Measurements from ENCODE around the gene RAVER1. TPM values are rescaled to one million over a fixed set of nuclear protein-coding genes. Genes with fewer than 3 reads are reported as not detected.

Gene RAVER1
- total and polyA plus RNA-seq, 9 of the 15 experiments (the other 6 are each of a cell fraction or from before 2014, with no cell fraction given) = 0.06 to 113 (median 7.0) TPM

DNA sequence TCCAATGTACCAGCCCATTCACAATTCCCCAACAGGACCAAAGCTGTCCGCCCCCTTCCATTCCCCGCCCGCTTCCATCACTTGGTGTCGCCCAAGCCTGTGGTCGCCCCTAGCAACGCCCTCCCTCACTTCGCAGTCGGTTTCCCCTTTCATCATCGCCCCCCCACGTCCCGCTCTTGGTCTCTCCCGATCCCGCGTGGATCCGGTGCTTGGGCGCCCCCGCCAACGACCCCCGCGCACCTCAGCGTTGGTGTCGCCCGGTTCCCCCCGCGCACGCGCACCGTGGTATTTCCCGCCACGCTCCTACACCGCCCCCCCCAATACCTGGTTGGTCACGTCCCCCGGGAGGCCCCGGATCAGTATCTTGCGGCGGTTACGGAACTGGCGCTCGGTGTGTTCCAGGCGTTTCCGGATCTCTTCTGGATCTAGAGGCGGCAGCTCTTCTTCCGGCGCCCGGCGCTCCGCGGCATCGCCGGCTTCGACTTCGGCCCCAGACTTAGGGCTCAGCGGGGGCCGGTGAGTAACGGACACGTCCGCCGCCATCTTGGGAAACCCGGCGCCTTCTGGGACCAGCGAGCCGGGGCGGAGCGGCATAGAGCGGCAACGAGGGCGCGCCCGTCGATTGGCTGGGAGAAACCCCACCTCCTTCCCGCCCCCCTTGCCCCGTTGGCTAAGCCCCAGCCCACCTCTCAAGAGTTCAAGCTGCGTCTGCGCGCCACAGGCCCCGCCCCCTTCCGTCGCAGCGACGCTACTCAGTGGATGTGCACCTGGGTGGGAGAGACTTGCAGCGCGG is at the start of gene RAVER1 (continued):
- TF ChIP-seq, protein P1, sequence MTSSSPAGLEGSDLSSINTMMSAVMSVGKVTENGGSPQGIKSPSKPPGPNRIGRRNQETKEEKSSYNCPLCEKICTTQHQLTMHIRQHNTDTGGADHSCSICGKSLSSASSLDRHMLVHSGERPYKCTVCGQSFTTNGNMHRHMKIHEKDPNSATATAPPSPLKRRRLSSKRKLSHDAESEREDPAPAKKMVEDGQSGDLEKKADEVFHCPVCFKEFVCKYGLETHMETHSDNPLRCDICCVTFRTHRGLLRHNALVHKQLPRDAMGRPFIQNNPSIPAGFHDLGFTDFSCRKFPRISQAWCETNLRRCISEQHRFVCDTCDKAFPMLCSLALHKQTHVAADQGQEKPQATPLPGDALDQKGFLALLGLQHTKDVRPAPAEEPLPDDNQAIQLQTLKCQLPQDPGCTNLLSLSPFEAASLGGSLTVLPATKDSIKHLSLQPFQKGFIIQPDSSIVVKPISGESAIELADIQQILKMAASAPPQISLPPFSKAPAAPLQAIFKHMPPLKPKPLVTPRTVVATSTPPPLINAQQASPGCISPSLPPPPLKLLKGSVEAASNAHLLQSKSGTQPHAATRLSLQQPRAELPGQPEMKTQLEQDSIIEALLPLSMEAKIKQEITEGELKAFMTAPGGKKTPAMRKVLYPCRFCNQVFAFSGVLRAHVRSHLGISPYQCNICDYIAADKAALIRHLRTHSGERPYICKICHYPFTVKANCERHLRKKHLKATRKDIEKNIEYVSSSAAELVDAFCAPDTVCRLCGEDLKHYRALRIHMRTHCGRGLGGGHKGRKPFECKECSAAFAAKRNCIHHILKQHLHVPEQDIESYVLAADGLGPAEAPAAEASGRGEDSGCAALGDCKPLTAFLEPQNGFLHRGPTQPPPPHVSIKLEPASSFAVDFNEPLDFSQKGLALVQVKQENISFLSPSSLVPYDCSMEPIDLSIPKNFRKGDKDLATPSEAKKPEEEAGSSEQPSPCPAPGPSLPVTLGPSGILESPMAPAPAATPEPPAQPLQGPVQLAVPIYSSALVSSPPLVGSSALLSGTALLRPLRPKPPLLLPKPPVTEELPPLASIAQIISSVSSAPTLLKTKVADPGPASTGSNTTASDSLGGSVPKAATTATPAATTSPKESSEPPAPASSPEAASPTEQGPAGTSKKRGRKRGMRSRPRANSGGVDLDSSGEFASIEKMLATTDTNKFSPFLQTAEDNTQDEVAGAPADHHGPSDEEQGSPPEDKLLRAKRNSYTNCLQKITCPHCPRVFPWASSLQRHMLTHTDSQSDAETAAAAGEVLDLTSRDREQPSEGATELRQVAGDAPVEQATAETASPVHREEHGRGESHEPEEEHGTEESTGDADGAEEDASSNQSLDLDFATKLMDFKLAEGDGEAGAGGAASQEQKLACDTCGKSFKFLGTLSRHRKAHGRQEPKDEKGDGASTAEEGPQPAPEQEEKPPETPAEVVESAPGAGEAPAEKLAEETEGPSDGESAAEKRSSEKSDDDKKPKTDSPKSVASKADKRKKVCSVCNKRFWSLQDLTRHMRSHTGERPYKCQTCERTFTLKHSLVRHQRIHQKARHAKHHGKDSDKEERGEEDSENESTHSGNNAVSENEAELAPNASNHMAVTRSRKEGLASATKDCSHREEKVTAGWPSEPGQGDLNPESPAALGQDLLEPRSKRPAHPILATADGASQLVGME (CRISPR knock-in tag; IDR thresholded peaks at IDR 0.05) = no peak
- no peak for TF ChIP-seq ZNF146 (CRISPR knock-in tag; IDR thresholded peaks at IDR 0.05; ENCODE audit: unreplicated experiment)
- TF ChIP-seq, protein P2, sequence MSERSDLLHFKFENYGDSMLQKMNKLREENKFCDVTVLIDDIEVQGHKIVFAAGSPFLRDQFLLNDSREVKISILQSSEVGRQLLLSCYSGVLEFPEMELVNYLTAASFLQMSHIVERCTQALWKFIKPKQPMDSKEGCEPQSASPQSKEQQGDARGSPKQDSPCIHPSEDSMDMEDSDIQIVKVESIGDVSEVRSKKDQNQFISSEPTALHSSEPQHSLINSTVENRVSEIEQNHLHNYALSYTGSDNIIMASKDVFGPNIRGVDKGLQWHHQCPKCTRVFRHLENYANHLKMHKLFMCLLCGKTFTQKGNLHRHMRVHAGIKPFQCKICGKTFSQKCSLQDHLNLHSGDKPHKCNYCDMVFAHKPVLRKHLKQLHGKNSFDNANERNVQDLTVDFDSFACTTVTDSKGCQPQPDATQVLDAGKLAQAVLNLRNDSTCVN (CRISPR knock-in tag; IDR thresholded peaks at IDR 0.05) = no peak
- TF ChIP-seq NFIX (CRISPR knock-in tag; IDR thresholded peaks at IDR 0.05; ENCODE audit: low read depth) = no peak
- peak; percentile 11; the same call in 1 of the 2 replicates for TF ChIP-seq CTBP1 (IDR thresholded peaks at IDR 0.05; ENCODE audit: borderline replicate concordance)
- TF ChIP-seq KAT7 (CRISPR knock-in tag; IDR thresholded peaks at IDR 0.05; ENCODE audit: borderline replicate concordance) = peak; percentile 69; the same call in 1 of the 2 replicates
- TF ChIP-seq, protein P3, sequence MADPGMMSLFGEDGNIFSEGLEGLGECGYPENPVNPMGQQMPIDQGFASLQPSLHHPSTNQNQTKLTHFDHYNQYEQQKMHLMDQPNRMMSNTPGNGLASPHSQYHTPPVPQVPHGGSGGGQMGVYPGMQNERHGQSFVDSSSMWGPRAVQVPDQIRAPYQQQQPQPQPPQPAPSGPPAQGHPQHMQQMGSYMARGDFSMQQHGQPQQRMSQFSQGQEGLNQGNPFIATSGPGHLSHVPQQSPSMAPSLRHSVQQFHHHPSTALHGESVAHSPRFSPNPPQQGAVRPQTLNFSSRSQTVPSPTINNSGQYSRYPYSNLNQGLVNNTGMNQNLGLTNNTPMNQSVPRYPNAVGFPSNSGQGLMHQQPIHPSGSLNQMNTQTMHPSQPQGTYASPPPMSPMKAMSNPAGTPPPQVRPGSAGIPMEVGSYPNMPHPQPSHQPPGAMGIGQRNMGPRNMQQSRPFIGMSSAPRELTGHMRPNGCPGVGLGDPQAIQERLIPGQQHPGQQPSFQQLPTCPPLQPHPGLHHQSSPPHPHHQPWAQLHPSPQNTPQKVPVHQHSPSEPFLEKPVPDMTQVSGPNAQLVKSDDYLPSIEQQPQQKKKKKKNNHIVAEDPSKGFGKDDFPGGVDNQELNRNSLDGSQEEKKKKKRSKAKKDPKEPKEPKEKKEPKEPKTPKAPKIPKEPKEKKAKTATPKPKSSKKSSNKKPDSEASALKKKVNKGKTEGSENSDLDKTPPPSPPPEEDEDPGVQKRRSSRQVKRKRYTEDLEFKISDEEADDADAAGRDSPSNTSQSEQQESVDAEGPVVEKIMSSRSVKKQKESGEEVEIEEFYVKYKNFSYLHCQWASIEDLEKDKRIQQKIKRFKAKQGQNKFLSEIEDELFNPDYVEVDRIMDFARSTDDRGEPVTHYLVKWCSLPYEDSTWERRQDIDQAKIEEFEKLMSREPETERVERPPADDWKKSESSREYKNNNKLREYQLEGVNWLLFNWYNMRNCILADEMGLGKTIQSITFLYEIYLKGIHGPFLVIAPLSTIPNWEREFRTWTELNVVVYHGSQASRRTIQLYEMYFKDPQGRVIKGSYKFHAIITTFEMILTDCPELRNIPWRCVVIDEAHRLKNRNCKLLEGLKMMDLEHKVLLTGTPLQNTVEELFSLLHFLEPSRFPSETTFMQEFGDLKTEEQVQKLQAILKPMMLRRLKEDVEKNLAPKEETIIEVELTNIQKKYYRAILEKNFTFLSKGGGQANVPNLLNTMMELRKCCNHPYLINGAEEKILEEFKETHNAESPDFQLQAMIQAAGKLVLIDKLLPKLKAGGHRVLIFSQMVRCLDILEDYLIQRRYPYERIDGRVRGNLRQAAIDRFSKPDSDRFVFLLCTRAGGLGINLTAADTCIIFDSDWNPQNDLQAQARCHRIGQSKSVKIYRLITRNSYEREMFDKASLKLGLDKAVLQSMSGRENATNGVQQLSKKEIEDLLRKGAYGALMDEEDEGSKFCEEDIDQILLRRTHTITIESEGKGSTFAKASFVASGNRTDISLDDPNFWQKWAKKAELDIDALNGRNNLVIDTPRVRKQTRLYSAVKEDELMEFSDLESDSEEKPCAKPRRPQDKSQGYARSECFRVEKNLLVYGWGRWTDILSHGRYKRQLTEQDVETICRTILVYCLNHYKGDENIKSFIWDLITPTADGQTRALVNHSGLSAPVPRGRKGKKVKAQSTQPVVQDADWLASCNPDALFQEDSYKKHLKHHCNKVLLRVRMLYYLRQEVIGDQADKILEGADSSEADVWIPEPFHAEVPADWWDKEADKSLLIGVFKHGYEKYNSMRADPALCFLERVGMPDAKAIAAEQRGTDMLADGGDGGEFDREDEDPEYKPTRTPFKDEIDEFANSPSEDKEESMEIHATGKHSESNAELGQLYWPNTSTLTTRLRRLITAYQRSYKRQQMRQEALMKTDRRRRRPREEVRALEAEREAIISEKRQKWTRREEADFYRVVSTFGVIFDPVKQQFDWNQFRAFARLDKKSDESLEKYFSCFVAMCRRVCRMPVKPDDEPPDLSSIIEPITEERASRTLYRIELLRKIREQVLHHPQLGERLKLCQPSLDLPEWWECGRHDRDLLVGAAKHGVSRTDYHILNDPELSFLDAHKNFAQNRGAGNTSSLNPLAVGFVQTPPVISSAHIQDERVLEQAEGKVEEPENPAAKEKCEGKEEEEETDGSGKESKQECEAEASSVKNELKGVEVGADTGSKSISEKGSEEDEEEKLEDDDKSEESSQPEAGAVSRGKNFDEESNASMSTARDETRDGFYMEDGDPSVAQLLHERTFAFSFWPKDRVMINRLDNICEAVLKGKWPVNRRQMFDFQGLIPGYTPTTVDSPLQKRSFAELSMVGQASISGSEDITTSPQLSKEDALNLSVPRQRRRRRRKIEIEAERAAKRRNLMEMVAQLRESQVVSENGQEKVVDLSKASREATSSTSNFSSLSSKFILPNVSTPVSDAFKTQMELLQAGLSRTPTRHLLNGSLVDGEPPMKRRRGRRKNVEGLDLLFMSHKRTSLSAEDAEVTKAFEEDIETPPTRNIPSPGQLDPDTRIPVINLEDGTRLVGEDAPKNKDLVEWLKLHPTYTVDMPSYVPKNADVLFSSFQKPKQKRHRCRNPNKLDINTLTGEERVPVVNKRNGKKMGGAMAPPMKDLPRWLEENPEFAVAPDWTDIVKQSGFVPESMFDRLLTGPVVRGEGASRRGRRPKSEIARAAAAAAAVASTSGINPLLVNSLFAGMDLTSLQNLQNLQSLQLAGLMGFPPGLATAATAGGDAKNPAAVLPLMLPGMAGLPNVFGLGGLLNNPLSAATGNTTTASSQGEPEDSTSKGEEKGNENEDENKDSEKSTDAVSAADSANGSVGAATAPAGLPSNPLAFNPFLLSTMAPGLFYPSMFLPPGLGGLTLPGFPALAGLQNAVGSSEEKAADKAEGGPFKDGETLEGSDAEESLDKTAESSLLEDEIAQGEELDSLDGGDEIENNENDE (IDR thresholded peaks at IDR 0.05; ENCODE audit: low read depth, low read length) = no peak

Measured in K562 (cell line).